ENCODE data around the gene ANKAR. TPM values are rescaled to one million over a fixed set of nuclear protein-coding genes. Genes with fewer than 3 reads are reported as not detected.
A peak's percentile ranks its signal among the peaks of the same experiment; 100 is the strongest.

Gene ANKAR
- total and polyA plus RNA-seq, 9 of the 15 experiments (the other 6 are each of a cell fraction or from before 2014, with no cell fraction given), result 0.04 to 0.52 (median 0.39) TPM

DNA sequence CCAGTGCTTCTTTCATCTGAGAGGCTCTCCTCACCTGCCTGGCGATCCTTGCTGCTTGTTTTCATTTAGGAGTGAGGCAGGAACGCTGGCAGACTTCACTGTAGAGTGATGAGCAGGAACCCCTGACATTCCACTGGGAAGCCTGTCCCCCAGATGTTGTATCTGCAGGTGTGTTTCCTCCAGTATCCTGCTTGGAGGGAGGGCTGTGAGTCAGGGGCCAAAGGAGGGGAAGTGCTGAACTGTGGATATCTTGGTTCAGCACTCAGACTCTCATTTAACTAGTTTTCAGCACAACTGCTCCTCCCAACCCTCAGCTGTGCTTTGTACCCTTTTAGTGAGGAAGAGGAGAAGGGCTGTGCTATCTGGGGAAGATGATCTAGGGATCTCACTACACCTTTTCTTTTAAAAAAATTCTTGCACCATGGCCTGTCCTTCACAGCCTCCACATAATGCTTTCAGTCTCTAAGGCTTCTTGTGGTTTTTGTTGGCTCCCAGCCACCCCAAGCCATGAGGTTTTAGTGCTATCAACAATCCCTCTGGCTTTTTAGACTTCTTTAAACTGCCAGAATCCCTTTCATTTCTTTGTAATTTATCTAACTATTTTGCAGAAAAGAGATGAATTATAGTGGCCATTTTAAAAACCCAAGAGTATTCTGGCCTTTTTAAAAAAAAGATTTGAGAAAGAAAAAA lies 11.2 kb downstream of the ANKAR start:
- CTCF ChIA-PET (ENCODE audit: low intra/inter-chr PET ratio), result no interaction called here
- Histone ChIP-seq H4K20me1 (replicated peaks; ENCODE audit: control insufficient read depth, insufficient read depth, low read length) (no peaks in the 10 kb centered on the region), H3K27me3 (ENCODE audit: control insufficient read depth in 2 of 2, insufficient read depth in 2 of 2, low read length in 2 of 2) (no peaks in the 10 kb centered on the region), H3K36me3 (ENCODE audit: control insufficient read depth, insufficient read depth, low read length) (no peaks in the 10 kb centered on the region), H3K79me2 (ENCODE audit: control insufficient read depth, insufficient read depth, low read length) (no peaks in the 10 kb centered on the region), H3K27ac (ENCODE audit: extremely low read depth, low read depth, low read length) (peak overlapping the region; percentile 58; the same call in 2 of the 3 replicates), H3K4me2 (ENCODE audit: insufficient read depth, low read length) (peak overlapping the region; percentile 13; the same call in 1 of the 2 replicates), H3K4me3 (no peak overlapping the region), H3K4me1 (replicated peaks in 1 of 2; ENCODE audit: control insufficient read depth in 2 of 2, insufficient read depth in 2 of 2, low read length in 2 of 2) (peaks cover 4 to 9% of the 10 kb centered on the region in 2 experiments; a peak in 4 of 5 replicates), H3K9ac (ENCODE audit: insufficient read depth in 1 of 2, low read depth in 2 of 2, low read length in 2 of 2) (peak overlapping the region; percentile 34 to 71; a peak in 3 of 4 replicates), H3K9me1 (ENCODE audit: control insufficient read depth, insufficient read depth, low read length) (no peaks in the 10 kb centered on the region), H2AFZ (ENCODE audit: low read depth, low read length) (peak overlapping the region; percentile 78), H3K9me3 (replicated peaks; ENCODE audit: control insufficient read depth, insufficient read depth, low read depth, low read length) (no peaks in the 10 kb centered on the region)
- FAIRE-seq, result peak; percentile 85
- DNase-seq (ENCODE audit: extremely low read depth in 1 of 4, low spot score in 3 of 4), result peak in 2 of 4 experiments; percentile 23 to 55
- BruUV-seq (replicated peaks), result no TSS peak
- POLR2A ChIA-PET, result interaction anchor here (0.7 kb wide), 1 partner anchor 27 kb away, joined by 3 read pairs; no protein-coding TSS in a partner anchor
- peak; percentile 83 for ATAC-seq
- 16% methylated on average over 2 of the region's 2 CpGs for WGBS (ENCODE audit: insufficient coverage, low coverage, missing lambda C conversion rate)
- intact Hi-C loops (cut with micrococcal nuclease) (no loop called here), in situ Hi-C loops (cut with MboI) (no loop called here)
- TF ChIP-seq CTBP1 (IDR thresholded peaks at IDR 0.05; ENCODE audit: borderline replicate concordance) (peak; percentile 47; the same call in 1 of the 2 replicates), YY1 (IDR thresholded peaks at IDR 0.05; ENCODE audit: borderline replicate concordance in 1 of 3, control insufficient read depth in 1 of 3, extremely low read depth in 1 of 3, insufficient read depth in 3 of 3, insufficient read length in 1 of 3, insufficient replicate concordance in 2 of 3, low read depth in 1 of 3, low read length in 2 of 3) (no peak), ZNF175 (CRISPR knock-in tag; IDR thresholded peaks at IDR 0.05; ENCODE audit: low read depth) (no peak), ZFP91 (CRISPR knock-in tag; IDR thresholded peaks at IDR 0.05) (no peak), ZNF609 (CRISPR knock-in tag; IDR thresholded peaks at IDR 0.05; ENCODE audit: borderline replicate concordance) (no peak), MCM3 (IDR thresholded peaks at IDR 0.05) (no peak), POLR2H (tag; IDR thresholded peaks at IDR 0.05; ENCODE audit: low read depth) (no peak), L3MBTL2 (IDR thresholded peaks at IDR 0.05) (peak; percentile 23; the same call in 1 of the 2 replicates), ZSCAN32 (CRISPR knock-in tag; IDR thresholded peaks at IDR 0.05) (no peak), SPI1 (IDR thresholded peaks at IDR 0.05; ENCODE audit: borderline replicate concordance, low read depth, low read length) (peak; percentile 79; the same call in 1 of the 2 replicates), ZBTB34 (CRISPR knock-in tag; IDR thresholded peaks at IDR 0.05) (no peak)

Measured in K562 (cell line).